GM21528 (cell line): ENCODE measurements around the gene CYBRD1.
"Not testable (repeated sequence)": the region's sequence is repeated elsewhere in the genome, so short reads cannot be mapped to it uniquely, and the experiment has no call there.

ENCODE experiments used
- ATAC-seq: cut with Tn5 transposase; IDR thresholded peaks from one replicate; pipeline ENCODE4 v1.9.1; 2021; ENCODE audit warnings: mild to moderate bottlenecking, moderate library complexity; ENCODE audit not compliant: unreplicated experiment, low FRiP score

The CYBRD1 gene

GRCh38 chr2:171514908-171515582 is 7.2 kb upstream of the CYBRD1 start:
- no peak for ATAC-seq

- no peak for ATAC-seq
Observed at GRCh38 chr2:171515672-171516298, 6.5 kb upstream of the CYBRD1 start.

GRCh38 chr2:171516793-171517192 is 5.5 kb upstream of the CYBRD1 start:
- ATAC-seq = no peak

GRCh38 chr2:171520471-171520870 is 1.8 kb upstream of the CYBRD1 start:
- no peak for ATAC-seq

GRCh38 chr2:171521361-171522051 is 768 bp upstream of the CYBRD1 start:
- no peak for ATAC-seq

GRCh38 chr2:171522788-171523087 is 464 bp downstream of the CYBRD1 start:
- ATAC-seq = no peak

- no peak for ATAC-seq
Observed at GRCh38 chr2:171523088-171524017, 1.1 kb downstream of the CYBRD1 start.

- ATAC-seq = no peak
Observed at GRCh38 chr2:171524018-171524401, 1.7 kb downstream of the CYBRD1 start.

GRCh38 chr2:171529914-171530313 is 7.6 kb downstream of the CYBRD1 start:
- no peak for ATAC-seq

GRCh38 chr2:171530378-171530777 is 8.1 kb downstream of the CYBRD1 start:
- no peak for ATAC-seq

GRCh38 chr2:171530859-171531258 is 8.6 kb downstream of the CYBRD1 start:
- not testable (repeated sequence) for ATAC-seq

- no peak for ATAC-seq
Observed at GRCh38 chr2:171531291-171531690, 9.0 kb downstream of the CYBRD1 start.

GRCh38 chr2:171531836-171532450 is 9.7 kb downstream of the CYBRD1 start:
- no peak for ATAC-seq

GRCh38 chr2:171533331-171533730 is 11.1 kb downstream of the CYBRD1 start:
- ATAC-seq = no peak

- ATAC-seq = not testable (repeated sequence)
Observed at GRCh38 chr2:171535528-171535927, 13.3 kb downstream of the CYBRD1 start.

- ATAC-seq = no peak
Observed at GRCh38 chr2:171540437-171540836, 18.2 kb downstream of the CYBRD1 start.

- ATAC-seq = no peak
Observed at GRCh38 chr2:171541202-171541887, 19.1 kb downstream of the CYBRD1 start.

GRCh38 chr2:171545086-171545485 is 22.8 kb downstream of the CYBRD1 start:
- ATAC-seq = no peak

- ATAC-seq = no peak
Observed at GRCh38 chr2:171547256-171547655, 25.0 kb downstream of the CYBRD1 start.

- no peak for ATAC-seq
Observed at GRCh38 chr2:171547720-171548119, 25.4 kb downstream of the CYBRD1 start.
